SK-N-SH (cell line): ENCODE data around the gene ZNF714. TPM values are rescaled to one million over a fixed set of nuclear protein-coding genes. Genes with fewer than 3 reads are reported as not detected.

Experiments used
- CTCF ChIA-PET: fragments of 300-600, 350-600 bp; formaldehyde crosslinking; extraction: SDS; loops from one replicate; lab custom pipeline; 2021; lab: Yijun Ruan, JAX
- POLR2A ChIA-PET: fragments of 350-600 bp; sonication (Branson Sonifier 250); formaldehyde crosslinking; extraction: SDS; loops from one replicate; lab custom pipeline; 2020; ENCODE audit warnings: antibody characterized with exemption, inconsistent platforms; lab: Yijun Ruan, JAX
- DNase-seq: peaks from one replicate; pipeline ENCODE4 v3.0.0; 2012
- H2AFZ ChIP-seq: fragments of 200-600 bp; sonication (generic); 2 replicates; pipeline ENCODE4 v1.8.1; 2016; ENCODE audit warnings: antibody characterized with exemption, mild to moderate bottlenecking, low read depth
- H3F3A ChIP-seq: fragments of 200-600 bp; sonication (generic); replicated peaks from 2 replicates; pipeline ENCODE3; 2016; ENCODE audit warnings: antibody characterized with exemption, mild to moderate bottlenecking; ENCODE audit not compliant: insufficient read depth
- H3K27ac ChIP-seq, 2 experiments: fragments of 200-500 bp in 1 of 2; fragments of 200-600 bp in 1 of 2; sonication (Bioruptor generic) in 1 of 2; sonication (generic), shearing (Covaris generic) in 1 of 2; 2 replicates each; pipeline versions ENCODE4 v1.5.1 to v1.6.1; 2014 to 2016; ENCODE audit warnings: low read depth in 2 of 2, inconsistent platforms in 1 of 2, low read length in 1 of 2, mild to moderate bottlenecking in 1 of 2, mixed read lengths in 1 of 2
- H3K27me3 ChIP-seq: fragments of 200-600 bp; sonication (generic), shearing (Covaris generic); 2 replicates; pipeline ENCODE4 v1.6.1; 2016; ENCODE audit warnings: mixed run types; ENCODE audit not compliant: insufficient read depth
- H3K36me3 ChIP-seq, 2 experiments: fragments of 200-500 bp in 1 of 2; fragments of 200-600 bp in 1 of 2; sonication (Bioruptor generic) in 1 of 2; sonication (generic) in 1 of 2; replicated peaks in 1 of 2; 2 replicates each; pipeline versions ENCODE3 to v1.5.1; 2014 to 2016; ENCODE audit warnings: low read length in 1 of 2, mild to moderate bottlenecking in 1 of 2; ENCODE audit not compliant: insufficient read depth in 2 of 2, control insufficient read depth in 1 of 2
- H3K4me1 ChIP-seq, 2 experiments: fragments of 200-500 bp in 1 of 2; fragments of 200-600 bp in 1 of 2; sonication (Bioruptor generic) in 1 of 2; sonication (generic), shearing (Covaris generic) in 1 of 2; 2 replicates each; pipeline versions ENCODE4 v1.5.1 to v1.6.1; 2014 to 2016; ENCODE audit warnings: low read depth in 1 of 2, low read length in 1 of 2, mixed run types in 1 of 2; ENCODE audit not compliant: insufficient read depth in 2 of 2, control insufficient read depth in 1 of 2
- H3K4me2 ChIP-seq: fragments of 200-600 bp; sonication (generic), shearing (Covaris generic); 2 replicates; pipeline ENCODE4 v1.6.1; 2017; ENCODE audit warnings: mixed run types
- H3K4me3 ChIP-seq, 2 experiments: fragments of 200-500 bp in 1 of 2; fragments of 200-600 bp in 1 of 2; sonication (Bioruptor generic) in 1 of 2; sonication (generic), shearing (Covaris generic) in 1 of 2; 2 replicates each; pipeline versions ENCODE4 v1.5.1 to v1.8.1; 2014 to 2016; ENCODE audit warnings: low read depth in 2 of 2, inconsistent platforms in 1 of 2, low read length in 1 of 2, mild to moderate bottlenecking in 1 of 2, mixed read lengths in 1 of 2, moderate library complexity in 1 of 2
- H3K79me2 ChIP-seq: fragments of 200-600 bp; sonication (generic); 2 replicates; pipeline ENCODE4 v1.8.1; 2017; ENCODE audit warnings: mild to moderate bottlenecking; ENCODE audit not compliant: insufficient read depth
- H3K9ac ChIP-seq: fragments of 200-600 bp; sonication (generic); 2 replicates; pipeline ENCODE4 v1.6.1; 2017; ENCODE audit warnings: mixed run types
- H3K9me2 ChIP-seq: fragments of 200-600 bp; sonication (generic); 2 replicates; pipeline ENCODE4 v1.6.1; 2017; ENCODE audit warnings: mixed run types
- H3K9me3 ChIP-seq: fragments of 200-600 bp; sonication (generic); 2 replicates; pipeline ENCODE4 v1.6.1; 2017; ENCODE audit warnings: mixed run types, mild to moderate bottlenecking, moderate library complexity
- H4K20me1 ChIP-seq: fragments of 200-600 bp; sonication (generic); 2 replicates; pipeline ENCODE4 v1.6.1; 2017; ENCODE audit warnings: mild to moderate bottlenecking, mixed run types; ENCODE audit not compliant: insufficient read depth
- CHD2 ChIP-seq: fragments of 150-350 bp; IDR thresholded peaks from 2 replicates; pipeline ENCODE4 v1.6.1; 2018; ENCODE audit warnings: low read length; ENCODE audit not compliant: partially characterized antibody
- CTCF ChIP-seq: fragments of 200-600 bp; sonication (generic); IDR thresholded peaks from 2 replicates; pipeline ENCODE4 v1.6.1; 2017; ENCODE audit warnings: antibody characterized with exemption, mild to moderate bottlenecking, moderate library complexity
- FOSL2 ChIP-seq: IDR thresholded peaks from 2 replicates; pipeline ENCODE4 v1.4.0; 2012; ENCODE audit warnings: low read depth, mild to moderate bottlenecking, moderate library complexity, borderline replicate concordance
- FOXJ3 ChIP-seq: sonication (generic); formaldehyde crosslinking; IDR thresholded peaks from 2 replicates; pipeline ENCODE4 v1.5.1; 2020; ENCODE audit warnings: mild to moderate bottlenecking, missing genetic modification reagents
- FOXM1 ChIP-seq: IDR thresholded peaks from 2 replicates; pipeline ENCODE4 v1.4.0; 2012; ENCODE audit warnings: low read depth, mild to moderate bottlenecking
- GATA2 ChIP-seq: sonication (generic); formaldehyde crosslinking; IDR thresholded peaks from 2 replicates; pipeline ENCODE4 v1.5.0; 2020; ENCODE audit warnings: mild to moderate bottlenecking, missing genetic modification reagents
- JUND ChIP-seq: IDR thresholded peaks from 2 replicates; pipeline ENCODE4 v1.4.0; 2012
- MAX ChIP-seq: IDR thresholded peaks from 2 replicates; pipeline ENCODE4 v1.4.0; 2012; ENCODE audit warnings: low read depth
- MEF2A ChIP-seq: IDR thresholded peaks from 2 replicates; pipeline ENCODE4 v1.4.0; 2012; ENCODE audit warnings: low read depth, borderline replicate concordance
- MXI1 ChIP-seq: IDR thresholded peaks from 2 replicates; pipeline ENCODE4 v1.6.1; 2012; ENCODE audit warnings: mild to moderate bottlenecking, low read depth, low read length, improper control_type of control experiment
- NFIC ChIP-seq: IDR thresholded peaks from 2 replicates; pipeline ENCODE4 v1.4.0; 2012; ENCODE audit warnings: borderline replicate concordance
- POLR2AphosphoS5 ChIP-seq: IDR thresholded peaks from 2 replicates; pipeline ENCODE4 v1.6.1; 2012; ENCODE audit warnings: low read depth, low read length
- RAD21 ChIP-seq: IDR thresholded peaks from 2 replicates; pipeline ENCODE4 v1.6.1; 2012; ENCODE audit warnings: mild to moderate bottlenecking, low read length
- REST ChIP-seq: IDR thresholded peaks from 2 replicates; pipeline ENCODE4 v1.6.1; 2012; ENCODE audit warnings: mild to moderate bottlenecking, low read depth, low read length, moderate library complexity
- RFX5 ChIP-seq: IDR thresholded peaks from 2 replicates; pipeline ENCODE4 v1.6.1; 2012; ENCODE audit warnings: mild to moderate bottlenecking, improper control_type of control experiment, low read length
- SMC3 ChIP-seq: IDR thresholded peaks from 2 replicates; pipeline ENCODE4 v1.6.1; 2012; ENCODE audit warnings: low read depth, low read length, improper control_type of control experiment
- TCF12 ChIP-seq: IDR thresholded peaks from 2 replicates; pipeline ENCODE4 v1.4.0; 2012
- WGBS: methylation state at CpG from one replicate; pipeline ENCODE4 v1.1.6; 2017; ENCODE audit warnings: low lambda C conversion rate; 5-methylcytosine and 5-hydroxymethylcytosine counted together
- polyA plus RNA-seq, 3 experiments: library from polyadenylated mRNA; depleted of rRNA; stranded (reverse); fragments of >200 nt; gene quantifications; 2 replicates each; pipeline ENCODE4 v1.2.3, GENCODE V29; 2012

The ZNF714 gene
- polyA plus RNA-seq, 1 of the 3 experiments (the other 2 are of a cell fraction): 5.4 TPM

- Histone ChIP-seq H4K20me1 (no peaks in the 10 kb centered on the region), H3K4me1 (peaks cover 0 to 7% of the 10 kb centered on the region in 2 experiments; a peak in 3 of 4 replicates), H3K9me3 (no peaks in the 10 kb centered on the region), H3K4me2 (no peak overlapping the region), H3K27ac (no peak overlapping the region), H3K36me3 (peaks cover 13 to 25% of the 10 kb centered on the region in 2 experiments), H2AFZ (no peak overlapping the region), H3F3A (no peaks in the 10 kb centered on the region), H3K9me2 (no peaks in the 10 kb centered on the region), H3K79me2 (peaks cover 36% of the 10 kb centered on the region), H3K9ac (no peak overlapping the region), H3K4me3 (no peak overlapping the region), H3K27me3 (no peaks in the 10 kb centered on the region)
- no peak for DNase-seq
- CTCF ChIA-PET: no interaction called here
- POLR2A ChIA-PET: no interaction called here
- TF ChIP-seq MXI1 (no peak), SMC3 (no peak), MAX (no peak), FOXJ3 (no peak), TCF12 (no peak), RAD21 (no peak)
- 96% methylated on average over 3 of the region's 3 CpGs for WGBS
Observed at GRCh38 chr19:21087871-21088270, 5.9 kb downstream of the ZNF714 start.

DNA sequence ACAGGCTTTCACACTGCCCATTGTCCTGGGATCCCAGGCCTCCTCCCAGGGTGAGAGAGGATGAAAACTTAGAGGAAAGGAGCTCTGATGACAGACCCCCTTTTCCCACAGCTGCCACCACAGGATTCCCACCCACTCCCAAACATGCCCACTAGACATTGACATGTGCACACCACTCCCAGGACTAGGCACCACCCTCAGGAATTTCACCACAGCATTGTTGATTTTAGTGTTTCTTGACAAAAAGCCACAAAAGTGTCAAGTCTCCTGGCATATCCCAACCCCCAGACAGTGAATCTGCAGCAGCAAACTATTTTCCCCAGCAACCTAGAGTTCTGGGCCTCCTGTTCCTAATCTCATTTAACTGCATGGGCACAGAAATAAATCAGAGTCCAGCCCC is 10.1 kb downstream of the ZNF714 start:
- peak overlapping the region in 1 of 2 experiments; percentile 23; a peak in 1 of 4 replicates for H3K27ac ChIP-seq
- no peaks in the 10 kb centered on the region for H3K9me2 ChIP-seq
- ChIA-PET CTCF (no interaction called here), POLR2A (no interaction called here)
- no peak overlapping the region for H2AFZ ChIP-seq
- H4K20me1 ChIP-seq: no peaks in the 10 kb centered on the region
- peaks cover 4 to 25% of the 10 kb centered on the region in 2 experiments for H3K36me3 ChIP-seq
- peaks cover 0 to 2% of the 10 kb centered on the region in 2 experiments; a peak in 2 of 4 replicates for H3K4me1 ChIP-seq
- H3K27me3 ChIP-seq: no peaks in the 10 kb centered on the region
- peaks cover 49% of the 10 kb centered on the region for H3K79me2 ChIP-seq
- H3K4me3 ChIP-seq: no peak overlapping the region
- no peak overlapping the region for H3K9ac ChIP-seq
- H3F3A ChIP-seq: no peaks in the 10 kb centered on the region
- no peak for TF ChIP-seq CTCF
- no peak for TF ChIP-seq SMC3
- no peak for TF ChIP-seq POLR2AphosphoS5
- TF ChIP-seq RAD21: no peak
- TF ChIP-seq REST: no peak
- no peak for TF ChIP-seq FOSL2
- no peak for TF ChIP-seq JUND
- TF ChIP-seq CHD2: no peak
- TF ChIP-seq GATA2: no peak
- no peak for TF ChIP-seq NFIC
- TF ChIP-seq MXI1: no peak
- no peak for TF ChIP-seq MEF2A
- no peak for TF ChIP-seq RFX5
- no peak for TF ChIP-seq FOXM1
- DNase-seq: no peak
- H3K9me3 ChIP-seq: no peaks in the 10 kb centered on the region
- H3K4me2 ChIP-seq: no peak overlapping the region
